GM18868 (cell line): Measurements from ENCODE around the gene SLC5A10.

Experiments
- ATAC-seq: cut with Tn5 transposase; IDR thresholded peaks from one replicate; pipeline ENCODE4 v1.9.1; 2021; ENCODE audit warnings: mild to moderate bottlenecking, moderate library complexity; ENCODE audit not compliant: unreplicated experiment

The SLC5A10 gene

GRCh38 chr17:18981642-18982424 is 29.9 kb downstream of the SLC5A10 start:
- no peak for ATAC-seq

GRCh38 chr17:18984273-18985114 is 32.5 kb downstream of the SLC5A10 start:
- no peak for ATAC-seq

GRCh38 chr17:18985475-18985874 is 33.5 kb downstream of the SLC5A10 start:
- ATAC-seq, result no peak

- ATAC-seq, result no peak
Measured at GRCh38 chr17:18986541-18987229, 34.7 kb downstream of the SLC5A10 start.

GRCh38 chr17:18987230-18987610 is 35.3 kb downstream of the SLC5A10 start:
- no peak for ATAC-seq

- ATAC-seq, result no peak
Measured at GRCh38 chr17:18987862-18988545, 36.0 kb downstream of the SLC5A10 start.

- no peak for ATAC-seq
Measured at GRCh38 chr17:18988546-18989173, 36.7 kb downstream of the SLC5A10 start.

- ATAC-seq, result no peak
Measured at GRCh38 chr17:18990331-18990730, 38.4 kb downstream of the SLC5A10 start.

- ATAC-seq, result no peak
Measured at GRCh38 chr17:18991531-18992315, 39.8 kb downstream of the SLC5A10 start.

- ATAC-seq, result no peak
Measured at GRCh38 chr17:18992454-18993130, 40.6 kb downstream of the SLC5A10 start.

- ATAC-seq, result no peak
Measured at GRCh38 chr17:18993905-18994526, 42.1 kb downstream of the SLC5A10 start.

GRCh38 chr17:18994631-18995030 is 42.7 kb downstream of the SLC5A10 start:
- ATAC-seq, result no peak

GRCh38 chr17:18995220-18995619 is 43.3 kb downstream of the SLC5A10 start:
- ATAC-seq, result no peak

- no peak for ATAC-seq
Measured at GRCh38 chr17:18996458-18996857, 44.5 kb downstream of the SLC5A10 start.

GRCh38 chr17:18997650-18998196 is 45.8 kb downstream of the SLC5A10 start:
- ATAC-seq, result no peak

- ATAC-seq, result no peak
Measured at GRCh38 chr17:18999394-18999793, 47.4 kb downstream of the SLC5A10 start.

GRCh38 chr17:18999911-19000310 is 47.9 kb downstream of the SLC5A10 start:
- no peak for ATAC-seq

- no peak for ATAC-seq
Measured at GRCh38 chr17:19000531-19001325, 48.8 kb downstream of the SLC5A10 start.
